Hepatic stellate cell (primary cell): ENCODE data around the gene PKDCC.
"Not testable (repeated sequence)": the region's sequence is repeated elsewhere in the genome, so short reads cannot be mapped to it uniquely, and the experiment has no call there.

Experiments used
- DNase-seq: peaks from one replicate; pipeline ENCODE4 v3.0.0; 2011; ENCODE audit warnings: low spot score

PKDCC gene

GRCh38 chr2:42065753-42066152, 17.9 kb downstream of the PKDCC start:
- DNase-seq: not testable (repeated sequence)

- not testable (repeated sequence) for DNase-seq
Measured at GRCh38 chr2:42067001-42067400, 19.2 kb downstream of the PKDCC start.

GRCh38 chr2:42067521-42067920, 19.7 kb downstream of the PKDCC start:
- no peak for DNase-seq

GRCh38 chr2:42068571-42069178, 20.9 kb downstream of the PKDCC start:
- DNase-seq: no peak

- DNase-seq: no peak
Measured at GRCh38 chr2:42069568-42069967, 21.7 kb downstream of the PKDCC start.

GRCh38 chr2:42071791-42072190, 24.0 kb downstream of the PKDCC start:
- no peak for DNase-seq

GRCh38 chr2:42072349-42073118, 24.7 kb downstream of the PKDCC start:
- DNase-seq: no peak

- DNase-seq: no peak
Measured at GRCh38 chr2:42073739-42074503, 26.1 kb downstream of the PKDCC start.

- DNase-seq: no peak
Measured at GRCh38 chr2:42074661-42075060, 26.8 kb downstream of the PKDCC start.

GRCh38 chr2:42076357-42077225, 28.8 kb downstream of the PKDCC start:
- DNase-seq: no peak

- DNase-seq: no peak
Measured at GRCh38 chr2:42077343-42077742, 29.5 kb downstream of the PKDCC start.

- DNase-seq: no peak
Measured at GRCh38 chr2:42079737-42080287, 32.0 kb downstream of the PKDCC start.

- not testable (repeated sequence) for DNase-seq
Measured at GRCh38 chr2:42081151-42081550, 33.3 kb downstream of the PKDCC start.

GRCh38 chr2:42082016-42082415, 34.2 kb downstream of the PKDCC start:
- no peak for DNase-seq

GRCh38 chr2:42084231-42084671, 36.4 kb downstream of the PKDCC start:
- peak; percentile 57 for DNase-seq

- DNase-seq: not testable (repeated sequence)
Measured at GRCh38 chr2:42085070-42085469, 37.2 kb downstream of the PKDCC start.

- DNase-seq: no peak
Measured at GRCh38 chr2:42085706-42086487, 38.1 kb downstream of the PKDCC start.

GRCh38 chr2:42086500-42086953, 38.7 kb downstream of the PKDCC start:
- peak; percentile 68 for DNase-seq

GRCh38 chr2:42087137-42087856, 39.5 kb downstream of the PKDCC start:
- DNase-seq: no peak

- no peak for DNase-seq
Measured at GRCh38 chr2:42087857-42088195, 40.0 kb downstream of the PKDCC start.
